Fibroblast of the aortic adventitia (primary cell): Measurements from ENCODE around the gene SIDT1. TPM values are rescaled to one million over a fixed set of nuclear protein-coding genes. Genes with fewer than 3 reads are reported as not detected.

Experiments
- DNase-seq: peaks from one replicate; pipeline ENCODE4 v3.0.0-alpha.2; 2010; ENCODE audit warnings: low read depth
- H3K4me3 ChIP-seq: 2 replicates; pipeline ENCODE4 v1.5.1; 2011; ENCODE audit warnings: low read depth, mild to moderate bottlenecking, control low read depth, low read length, moderate library complexity
- CTCF ChIP-seq: IDR thresholded peaks from 2 replicates; pipeline ENCODE4 v1.5.1; 2011; ENCODE audit warnings: mild to moderate bottlenecking, low read length, control low read depth, inconsistent platforms; ENCODE audit not compliant: insufficient read depth
- total RNA-seq: library from RNA; depleted of rRNA; stranded (reverse); fragments of >200 nt; gene quantifications from 2 replicates; pipeline ENCODE4 v1.2.3, GENCODE V29; 2012; ENCODE audit warnings: low replicate concordance

SIDT1 gene
- total RNA-seq, 1 donor, result not detected

GRCh38 chr3:113600418-113601182 lies 68.2 kb downstream of the SIDT1 start:
- TF ChIP-seq CTCF, result no peak
- H3K4me3 ChIP-seq, result no peak overlapping the region
- DNase-seq, result no peak

- TF ChIP-seq CTCF, result no peak
- H3K4me3 ChIP-seq, result no peak overlapping the region
These were observed 68.9 kb downstream of the SIDT1 start for GRCh38 chr3:113601240-113601639.

GRCh38 chr3:113602256-113602655 lies 69.9 kb downstream of the SIDT1 start:
- no peak for TF ChIP-seq CTCF
- H3K4me3 ChIP-seq, result no peak overlapping the region
- no peak for DNase-seq

More at GRCh38 chr3:113601240-113601639, 68.9 kb downstream of the SIDT1 start:
- no peak for DNase-seq

DNA sequence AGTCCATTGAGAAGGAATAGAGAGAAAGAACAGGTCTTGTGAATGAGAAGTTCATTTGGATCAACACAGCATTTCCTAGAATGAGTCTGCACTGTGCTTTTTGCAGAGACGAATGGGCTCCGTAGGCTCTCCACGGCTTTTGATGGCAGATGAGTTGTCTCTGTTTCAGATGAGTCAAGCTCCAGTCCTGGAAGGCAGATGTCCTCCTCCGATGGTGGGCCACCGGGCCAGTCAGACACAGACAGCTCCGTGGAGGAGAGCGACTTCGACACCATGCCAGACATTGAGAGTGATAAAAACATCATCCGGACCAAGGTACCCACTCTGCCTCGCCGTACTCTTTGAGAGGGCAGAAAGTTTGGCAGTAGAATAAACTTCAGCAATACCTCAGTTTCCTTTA lies 70.5 kb downstream of the SIDT1 start:
- no peak overlapping the region for H3K4me3 ChIP-seq
- no peak for DNase-seq

GRCh38 chr3:113606539-113607218 lies 74.3 kb downstream of the SIDT1 start:
- H3K4me3 ChIP-seq, result no peak overlapping the region
- DNase-seq, result no peak
- TF ChIP-seq CTCF, result no peak

More for the DNA sequence above, 70.5 kb downstream of the SIDT1 start:
- TF ChIP-seq CTCF, result no peak

GRCh38 chr3:113607219-113607596 lies 74.9 kb downstream of the SIDT1 start:
- TF ChIP-seq CTCF, result no peak
- DNase-seq, result no peak
- H3K4me3 ChIP-seq, result no peak overlapping the region
